ENCODE measurements around the gene WDR76. TPM values are rescaled to one million over a fixed set of nuclear protein-coding genes. Genes with fewer than 3 reads are reported as not detected.
A peak's percentile ranks its signal among the peaks of the same experiment; 100 is the strongest.

WDR76 gene
- polyA plus RNA-seq, 1 experiment: 1.5 TPM

- CTCF ChIA-PET: interaction anchor here (0.6 to 2.3 kb wide), 3 partner anchors 22 to 40 kb away, joined by 3 to 5 read pairs (median 4); no protein-coding TSS in a partner anchor
- no peaks in the 10 kb centered on the region for H3K36me3 ChIP-seq (ENCODE audit: control insufficient read depth, insufficient read depth, low read length)
- DNase-seq (ENCODE audit: low read depth): no peak
- POLR2A ChIA-PET: no interaction called here
- TF ChIP-seq CTCF (IDR thresholded peaks at IDR 0.05; ENCODE audit: insufficient read depth, low read depth, low read length): no peak
- no peak overlapping the region for H3K4me3 ChIP-seq (ENCODE audit: low read depth, low read length)
- no peaks in the 10 kb centered on the region for H3K27me3 ChIP-seq (ENCODE audit: control insufficient read depth, insufficient read depth, low read length)
These were observed 72.1 kb downstream of the WDR76 start for GRCh38 chr15:43898891-43899290.

GRCh38 chr15:43899928-43900327 lies 73.1 kb downstream of the WDR76 start:
- no peaks in the 10 kb centered on the region for H3K36me3 ChIP-seq (ENCODE audit: control insufficient read depth, insufficient read depth, low read length)
- no peak overlapping the region for H3K4me3 ChIP-seq (ENCODE audit: low read depth, low read length)
- no peak for DNase-seq (ENCODE audit: low read depth)
- ChIA-PET POLR2A (no interaction called here), CTCF (interaction anchor here (0.9 to 2.3 kb wide), 2 partner anchors 28 to 319 kb away, joined by 5 read pairs; no protein-coding TSS in a partner anchor)
- no peaks in the 10 kb centered on the region for H3K27me3 ChIP-seq (ENCODE audit: control insufficient read depth, insufficient read depth, low read length)
- no peak for TF ChIP-seq CTCF (IDR thresholded peaks at IDR 0.05; ENCODE audit: insufficient read depth, low read depth, low read length)

- TF ChIP-seq CTCF (IDR thresholded peaks at IDR 0.05; ENCODE audit: insufficient read depth, low read depth, low read length): no peak
- Histone ChIP-seq H3K4me3 (ENCODE audit: low read depth, low read length) (no peak overlapping the region), H3K36me3 (ENCODE audit: control insufficient read depth, insufficient read depth, low read length) (no peaks in the 10 kb centered on the region), H3K27me3 (ENCODE audit: control insufficient read depth, insufficient read depth, low read length) (no peaks in the 10 kb centered on the region)
- CTCF ChIA-PET: interaction anchor here (1.1 to 6.7 kb wide), 3 partner anchors 10 to 164 kb away, joined by 4 to 88 read pairs (median 4); no protein-coding TSS in a partner anchor
- no peak for DNase-seq (ENCODE audit: low read depth)
- POLR2A ChIA-PET: no interaction called here
These were observed 74.2 kb downstream of the WDR76 start for GRCh38 chr15:43900996-43901395.

- ChIA-PET POLR2A (no interaction called here), CTCF (interaction anchor here (0.8 to 6.7 kb wide), 6 partner anchors 9 to 318 kb away, joined by 3 to 88 read pairs (median 4); no protein-coding TSS in a partner anchor)
- DNase-seq (ENCODE audit: low read depth): no peak
- TF ChIP-seq CTCF (IDR thresholded peaks at IDR 0.05; ENCODE audit: insufficient read depth, low read depth, low read length): no peak
- H3K27me3 ChIP-seq (ENCODE audit: control insufficient read depth, insufficient read depth, low read length): no peaks in the 10 kb centered on the region
- H3K36me3 ChIP-seq (ENCODE audit: control insufficient read depth, insufficient read depth, low read length): no peaks in the 10 kb centered on the region
- no peak overlapping the region for H3K4me3 ChIP-seq (ENCODE audit: low read depth, low read length)
These were observed 74.7 kb downstream of the WDR76 start for GRCh38 chr15:43901495-43901894.

GRCh38 chr15:43903864-43904290 lies 77.1 kb downstream of the WDR76 start:
- CTCF ChIA-PET: interaction anchor here (0.6 to 6.7 kb wide), 45 partner anchors 8 to 597 kb away, joined by 3 to 88 read pairs (median 4); no protein-coding TSS in a partner anchor
- H3K4me3 ChIP-seq (ENCODE audit: low read depth, low read length): no peak overlapping the region
- peak; percentile 80 for TF ChIP-seq CTCF (IDR thresholded peaks at IDR 0.05; ENCODE audit: insufficient read depth, low read depth, low read length)
- H3K36me3 ChIP-seq (ENCODE audit: control insufficient read depth, insufficient read depth, low read length): no peaks in the 10 kb centered on the region
- POLR2A ChIA-PET: no interaction called here
- no peak for DNase-seq (ENCODE audit: low read depth)
- no peaks in the 10 kb centered on the region for H3K27me3 ChIP-seq (ENCODE audit: control insufficient read depth, insufficient read depth, low read length)
